GM12878 (cell line): Measurements from ENCODE around the gene CCR5. TPM values are rescaled to one million over a fixed set of nuclear protein-coding genes. Genes with fewer than 3 reads are reported as not detected.
A peak's percentile ranks its signal among the peaks of the same experiment; 100 is the strongest.

Experiments used
- ATAC-seq: fragments of 200-7000 bp; cut with Tn5 transposase; 3 replicates; pipeline ENCODE4 v1.9.1; 2020; ENCODE audit warnings: mild to moderate bottlenecking, moderate library complexity
- BruUV-seq: library from RNA; stranded (reverse); fragments of 400-500 nt; replicated peaks from 2 replicates; lab custom pipeline; 2021; lab: Mats Ljungman, UMichigan
- CTCF ChIA-PET: fragments of 300-600 bp; sonication (Branson Sonifier 250); formaldehyde crosslinking; extraction: SDS; loops from one replicate; lab custom pipeline; 2021; ENCODE audit warnings: inconsistent platforms; lab: Yijun Ruan, JAX
- POLR2A ChIA-PET: fragments of 350-600 bp; formaldehyde crosslinking; extraction: SDS; loops from one replicate; lab custom pipeline; 2021; ENCODE audit warnings: inconsistent platforms; lab: Charles Lee
- RAD21 ChIA-PET: fragments of 300-600 bp; sonication (Branson Sonifier 250); formaldehyde crosslinking; loops from one replicate; lab custom pipeline; 2023; ENCODE audit warnings: antibody characterized with exemption; ENCODE audit not compliant: unreplicated experiment; lab: Charles Lee
- SMC1A ChIA-PET: fragments of 300-600 bp; sonication (Branson Sonifier 250); formaldehyde crosslinking; loops from one replicate; lab custom pipeline; 2023; ENCODE audit not compliant: unreplicated experiment, uncharacterized antibody; lab: Charles Lee
- DNase-seq: peaks from one replicate; pipeline ENCODE4 v3.0.0-alpha.2; 2011; ENCODE audit warnings: low read depth, low spot score
- FAIRE-seq: peaks from 3 replicates; lab custom pipeline; 2011; peaks lifted over from hg19 to GRCh38; lab: Jason Lieb, UNC
- H2AFZ ChIP-seq: 2 replicates; pipeline ENCODE4 v1.6.0; 2011; ENCODE audit warnings: low read depth, low read length, control low read depth; ENCODE audit not compliant: control insufficient read depth
- H3K27ac ChIP-seq: 2 replicates; pipeline ENCODE4 v1.5.1; 2011; ENCODE audit warnings: control low read depth; ENCODE audit not compliant: control insufficient read depth, insufficient read depth
- H3K27me3 ChIP-seq, 2 experiments: replicated peaks in 1 of 2; 2 replicates each; pipeline versions ENCODE4 v1.6.0 to v1.6.1; 2011; ENCODE audit warnings: low read length in 1 of 2; ENCODE audit not compliant: control insufficient read depth in 2 of 2, insufficient read depth in 2 of 2
- H3K36me3 ChIP-seq, 2 experiments: 2 replicates each; pipeline ENCODE4 v1.5.1; 2011; ENCODE audit warnings: low read length in 1 of 2; ENCODE audit not compliant: control insufficient read depth in 2 of 2, insufficient read depth in 2 of 2
- H3K4me1 ChIP-seq: 2 replicates; pipeline ENCODE4 v1.6.1; 2011; ENCODE audit warnings: mild to moderate bottlenecking, low read length, moderate library complexity, mixed read lengths; ENCODE audit not compliant: control insufficient read depth, insufficient read depth
- H3K4me2 ChIP-seq: 2 replicates; pipeline ENCODE4 v1.6.0; 2011; ENCODE audit warnings: control low read depth; ENCODE audit not compliant: control insufficient read depth, insufficient read depth
- H3K4me3 ChIP-seq: fragments of 200-600 bp; sonication (generic); 2 replicates; pipeline ENCODE4 v1.5.1; 2016
- H3K79me2 ChIP-seq: 2 replicates; pipeline ENCODE4 v1.6.0; 2011; ENCODE audit warnings: low read length; ENCODE audit not compliant: control insufficient read depth, insufficient read depth
- H3K9ac ChIP-seq: 2 replicates; pipeline ENCODE4 v1.8.0; 2011; ENCODE audit warnings: low read length, control low read depth, mixed read lengths; ENCODE audit not compliant: control insufficient read depth, insufficient read depth
- H3K9me3 ChIP-seq: replicated peaks from 3 replicates; pipeline ENCODE4 v1.5.1; 2011; ENCODE audit warnings: mild to moderate bottlenecking, low read length; ENCODE audit not compliant: control insufficient read depth, insufficient read depth
- H4K20me1 ChIP-seq: 2 replicates; pipeline ENCODE4 v1.6.0; 2011; ENCODE audit not compliant: control insufficient read depth, insufficient read depth
- BCL3 ChIP-seq: IDR thresholded peaks from 2 replicates; pipeline ENCODE4 v1.6.1; 2011; ENCODE audit warnings: borderline replicate concordance, low read depth, mild to moderate bottlenecking, moderate library complexity, low read length; ENCODE audit not compliant: insufficient read depth, poor library complexity, severe bottlenecking
- BMI1 ChIP-seq: fragments of 450-650 bp; IDR thresholded peaks from 2 replicates; pipeline ENCODE4 v1.6.1; 2016; ENCODE audit warnings: mild to moderate bottlenecking, moderate library complexity, borderline replicate concordance
- CBFB ChIP-seq: IDR thresholded peaks from 2 replicates; pipeline ENCODE4 v1.6.1; 2016; ENCODE audit warnings: antibody characterized with exemption, low read depth
- CHD2 ChIP-seq: IDR thresholded peaks from 2 replicates; pipeline ENCODE4 v1.6.1; 2011; ENCODE audit warnings: low read depth, low read length, improper control_type of control experiment, borderline replicate concordance
- PBX3 ChIP-seq: IDR thresholded peaks from 2 replicates; pipeline ENCODE4 v1.6.1; 2011; ENCODE audit warnings: mild to moderate bottlenecking, low read depth, low read length, moderate library complexity; ENCODE audit not compliant: insufficient replicate concordance
- POLR2AphosphoS5 ChIP-seq: IDR thresholded peaks from 2 replicates; pipeline ENCODE4 v1.6.1; 2011; ENCODE audit warnings: mild to moderate bottlenecking, low read length, inconsistent platforms
- RAD21 ChIP-seq: IDR thresholded peaks from 2 replicates; pipeline ENCODE4 v1.6.1; 2011; ENCODE audit warnings: mild to moderate bottlenecking, low read depth, low read length, moderate library complexity; ENCODE audit not compliant: insufficient read depth
- RCOR1 ChIP-seq: conservative IDR thresholded peaks from 2 replicates; pipeline ENCODE4 v1.6.1; 2012; ENCODE audit warnings: low read depth, low read length, improper control_type of control experiment
- REST ChIP-seq: IDR thresholded peaks from 2 replicates; pipeline ENCODE4 v1.6.1; 2012; ENCODE audit warnings: mild to moderate bottlenecking, low read depth, low read length
- SIX5 ChIP-seq: IDR thresholded peaks from 2 replicates; pipeline ENCODE4 v1.6.1; 2011; ENCODE audit warnings: mild to moderate bottlenecking, low read depth, low read length, moderate library complexity; ENCODE audit not compliant: severe bottlenecking
- SKIL ChIP-seq: fragments of 450-650 bp; IDR thresholded peaks from 2 replicates; pipeline ENCODE4 v1.6.1; 2017; ENCODE audit warnings: mild to moderate bottlenecking, low read depth, inconsistent platforms; ENCODE audit not compliant: poor library complexity, severe bottlenecking
- SMC3 ChIP-seq: IDR thresholded peaks from 2 replicates; pipeline ENCODE4 v1.6.1; 2011; ENCODE audit warnings: low read length, improper control_type of control experiment, borderline replicate concordance
- TBL1XR1 ChIP-seq: IDR thresholded peaks from 2 replicates; pipeline ENCODE4 v1.6.1; 2012; ENCODE audit warnings: low read depth, low read length, improper control_type of control experiment
- WGBS: methylation state at CpG from one replicate; pipeline ENCODE4 v1.1.6; 2016; ENCODE audit warnings: low lambda C conversion rate; ENCODE audit not compliant: insufficient replicate concordance, insufficient coverage; ENCODE audit errors: missing lambda C conversion rate; 5-methylcytosine and 5-hydroxymethylcytosine counted together
- in situ Hi-C: fragments of 300-500 bp; cut with MboI; formaldehyde crosslinking; loops from 9 replicates; pipeline ENCODE4 v1.14.3; 2018; ENCODE audit warnings: mixed read lengths
- intact Hi-C: fragments of 100-400 bp; cut with micrococcal nuclease; formaldehyde crosslinking; loops from one replicate; pipeline ENCODE4 v1.14.2; 2022; ENCODE audit not compliant: unreplicated experiment
- polyA plus RNA-seq, 11 experiments: library from polyadenylated mRNA; depleted of rRNA in 4 of 11; unstranded in 6 of 11; stranded (reverse) in 5 of 11; fragments of >200 nt; fragmentation: Nextera tagmentation in 4 of 11; fragmentation: Illumina TruSeq in 1 of 11; extraction: Ambion mirVana in 4 of 11; extraction: Trizol in 1 of 11; gene quantifications; 1 replicate in 1 of 11; 2 replicates in 10 of 11; pipeline versions ENCODE4 v1.2.1 to v1.2.3, GENCODE V29; 2011 to 2016; ENCODE audit warnings: inconsistent platforms in 2 of 11, missing spikeins in 2 of 11, low read depth in 1 of 11
- total RNA-seq, 4 experiments: library from RNA; depleted of rRNA in 3 of 4; stranded (reverse); fragments of >200 nt in 3 of 4; fragmentation: Illumina TruSeq in 1 of 4; extraction: Trizol in 1 of 4; gene quantifications; 2 replicates each; pipeline versions ENCODE4 v1.2.1 to v1.2.3, GENCODE V29; 2013 to 2021

The CCR5 gene
- total and polyA plus RNA-seq, 10 of the 15 experiments (the other 5 are each of a cell fraction or from before 2014, with no cell fraction given) = 0.17 to 1.6 (median 0.82) TPM; not detected in 1

GRCh38 chr3:46349484-46350261, 21.1 kb upstream of the CCR5 start:
- Histone ChIP-seq H3K9me3 (peaks cover 3% of the 10 kb centered on the region; the same call in 2 of the 3 replicates), H3K4me1 (peaks cover 31% of the 10 kb centered on the region), H2AFZ (no peak overlapping the region; the same call in 1 of the 2 replicates), H3K36me3 (no peaks in the 10 kb centered on the region), H3K79me2 (no peaks in the 10 kb centered on the region), H3K9ac (no peak overlapping the region), H3K4me3 (peak overlapping the region; percentile 42), H3K27me3 (no peaks in the 10 kb centered on the region; a peak in 1 of 4 replicates), H3K27ac (peak overlapping the region; percentile 59), H3K4me2 (peak overlapping the region; percentile 70), H4K20me1 (no peaks in the 10 kb centered on the region)
- in situ Hi-C loops = no loop called here
- FAIRE-seq (peak; percentile 72), DNase-seq (no peak), ATAC-seq (peak; percentile 92)
- POLR2A ChIA-PET = interaction anchor here (1.5 kb wide), 1 partner anchor 22 kb away, joined by 4 read pairs; no protein-coding TSS in a partner anchor
- SMC1A ChIA-PET = interaction anchor here (0.8 to 4.1 kb wide), 6 partner anchors 11 to 55 kb away, joined by 3 to 31 read pairs (median 4); partner anchors contain the start of gene CCR5
- intact Hi-C loops = loop anchor here (5.0 kb wide), 1 partner anchor 32 kb away; no protein-coding TSS in a partner anchor
- BruUV-seq = no TSS peak
- RAD21 ChIA-PET = interaction anchor here (1.0 to 5.5 kb wide), 4 partner anchors 10 to 56 kb away, joined by 3 to 26 read pairs (median 4); no protein-coding TSS in a partner anchor
- CTCF ChIA-PET = interaction anchor here (1.0 to 2.4 kb wide), 5 partner anchors 10 to 73 kb away, joined by 3 to 15 read pairs (median 4); no protein-coding TSS in a partner anchor
- 3% methylated on average over 2 of the region's 2 CpGs for WGBS
- TF ChIP-seq BCL3 (no peak), REST (no peak), SKIL (no peak), SMC3 (no peak), RCOR1 (no peak), RAD21 (no peak), POLR2AphosphoS5 (no peak), TBL1XR1 (no peak), CBFB (peak; percentile 54; the same call in 1 of the 2 replicates), PBX3 (no peak), CHD2 (no peak), SIX5 (no peak), BMI1 (no peak)
